ENCODE data around the gene LRCH4. TPM values are rescaled to one million over a fixed set of nuclear protein-coding genes. Genes with fewer than 3 reads are reported as not detected.

The LRCH4 gene
- total RNA-seq, 1 experiment from 2014 or later = 42.4 TPM

DNA sequence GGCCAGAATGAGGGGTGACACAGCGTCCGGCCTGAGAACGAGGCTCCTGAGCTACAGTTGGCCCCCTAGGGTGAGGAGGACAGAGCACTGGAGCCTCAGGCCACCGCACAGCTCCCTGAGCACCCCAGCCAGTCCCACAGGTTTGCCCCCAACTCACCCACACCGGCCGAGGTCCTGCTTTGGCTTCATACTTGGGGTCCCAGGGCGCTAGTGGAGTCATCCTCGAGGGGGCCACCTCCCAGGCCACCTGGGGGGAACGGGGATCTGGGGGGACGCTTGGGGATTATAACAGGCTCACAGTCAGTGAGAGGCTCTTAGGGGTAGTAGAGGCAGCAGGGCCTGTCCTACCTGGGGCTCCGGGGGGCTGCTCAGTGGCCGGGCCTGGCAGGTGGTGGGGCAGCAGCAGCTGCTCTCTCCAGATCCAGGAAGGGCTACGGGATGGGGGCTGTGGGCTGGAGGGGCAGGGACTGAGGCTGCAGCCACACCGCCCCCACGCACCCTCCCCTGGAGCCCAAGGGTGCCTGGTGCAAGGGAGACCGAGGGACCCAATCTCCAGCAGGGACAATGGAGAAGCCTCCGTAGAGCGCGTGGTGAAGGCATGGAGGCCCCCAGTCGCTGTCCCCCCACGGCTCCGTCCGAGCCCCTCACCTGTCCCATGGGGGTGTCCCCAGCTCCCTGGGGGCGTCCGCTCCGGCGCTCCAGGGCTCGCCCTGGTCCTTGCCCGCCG lies 12.8 kb downstream of the LRCH4 start:
- ChIA-PET POLR2A (ENCODE audit: low non-redundant PET) (no interaction called here), CTCF (interaction anchor here (0.6 kb wide), 1 partner anchor 9 kb away, joined by 5 read pairs; no protein-coding TSS in a partner anchor)
- no peak for TF ChIP-seq CTCF (conservative IDR thresholded peaks at IDR 0.05; ENCODE audit: low read depth, low read length)
- TF ChIP-seq EZH2 (IDR thresholded peaks at IDR 0.05; ENCODE audit: borderline replicate concordance, low read depth, low read length, poor library complexity, severe bottlenecking) = no peak
- H3K36me3 ChIP-seq (ENCODE audit: insufficient read depth, low read length, poor library complexity, severe bottlenecking) = peaks cover 7% of the 10 kb centered on the region
- H3K4me1 ChIP-seq (ENCODE audit: insufficient read depth, low read length, poor library complexity, severe bottlenecking) = peaks cover 14% of the 10 kb centered on the region
- no peaks in the 10 kb centered on the region for H3K9me3 ChIP-seq (ENCODE audit: low read depth, low read length, poor library complexity, severe bottlenecking)
- BruUV-seq (replicated peaks) = no TSS peak
- H3K27ac ChIP-seq (ENCODE audit: low read depth, low read length, poor library complexity, severe bottlenecking) = no peak overlapping the region
- no peaks in the 10 kb centered on the region for H3K27me3 ChIP-seq (replicated peaks; ENCODE audit: insufficient read depth, low read depth, low read length, poor library complexity)
- no peak overlapping the region for H3K4me3 ChIP-seq (ENCODE audit: low read depth, low read length, poor library complexity, severe bottlenecking)
- DNase-seq (ENCODE audit: low spot score) = no peak
- intact Hi-C loops (cut with micrococcal nuclease; ENCODE audit: unreplicated experiment) = no loop called here

GRCh38 chr7:100572281-100572948 lies 13.5 kb downstream of the LRCH4 start:
- no TSS peak for BruUV-seq (replicated peaks)
- ChIA-PET POLR2A (ENCODE audit: low non-redundant PET) (no interaction called here), CTCF (no interaction called here)
- Histone ChIP-seq H3K36me3 (ENCODE audit: insufficient read depth, low read length, poor library complexity, severe bottlenecking) (peaks cover 7% of the 10 kb centered on the region), H3K4me3 (ENCODE audit: low read depth, low read length, poor library complexity, severe bottlenecking) (no peak overlapping the region), H3K27me3 (replicated peaks; ENCODE audit: insufficient read depth, low read depth, low read length, poor library complexity) (no peaks in the 10 kb centered on the region), H3K27ac (ENCODE audit: low read depth, low read length, poor library complexity, severe bottlenecking) (no peak overlapping the region), H3K4me1 (ENCODE audit: insufficient read depth, low read length, poor library complexity, severe bottlenecking) (peaks cover 14% of the 10 kb centered on the region), H3K9me3 (ENCODE audit: low read depth, low read length, poor library complexity, severe bottlenecking) (no peaks in the 10 kb centered on the region)
- intact Hi-C loops (cut with micrococcal nuclease; ENCODE audit: unreplicated experiment) = no loop called here
- DNase-seq (ENCODE audit: low spot score) = no peak
- no peak for TF ChIP-seq CTCF (conservative IDR thresholded peaks at IDR 0.05; ENCODE audit: low read depth, low read length)
- TF ChIP-seq EZH2 (IDR thresholded peaks at IDR 0.05; ENCODE audit: borderline replicate concordance, low read depth, low read length, poor library complexity, severe bottlenecking) = no peak

DNA sequence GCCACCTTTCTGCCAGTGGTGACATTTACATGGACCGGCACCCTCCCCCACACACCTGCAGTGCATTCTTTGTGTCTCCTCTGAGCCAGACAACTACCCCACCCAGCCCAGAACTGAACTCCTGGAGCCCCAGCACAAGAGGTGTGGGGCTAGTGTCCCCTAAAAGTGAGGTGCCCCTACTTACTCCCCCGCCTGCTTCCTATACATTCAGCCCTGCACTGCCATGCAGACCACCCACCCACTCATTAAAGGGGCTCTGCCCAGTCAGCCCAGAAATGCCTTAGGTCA lies 14.2 kb downstream of the LRCH4 start:
- DNase-seq (ENCODE audit: low spot score) = no peak
- BruUV-seq (replicated peaks) = no TSS peak
- Histone ChIP-seq H3K4me1 (ENCODE audit: insufficient read depth, low read length, poor library complexity, severe bottlenecking) (peaks cover 14% of the 10 kb centered on the region), H3K27ac (ENCODE audit: low read depth, low read length, poor library complexity, severe bottlenecking) (no peak overlapping the region), H3K27me3 (replicated peaks; ENCODE audit: insufficient read depth, low read depth, low read length, poor library complexity) (no peaks in the 10 kb centered on the region), H3K4me3 (ENCODE audit: low read depth, low read length, poor library complexity, severe bottlenecking) (no peak overlapping the region), H3K9me3 (ENCODE audit: low read depth, low read length, poor library complexity, severe bottlenecking) (no peaks in the 10 kb centered on the region), H3K36me3 (ENCODE audit: insufficient read depth, low read length, poor library complexity, severe bottlenecking) (peaks cover 5% of the 10 kb centered on the region)
- ChIA-PET CTCF (no interaction called here), POLR2A (ENCODE audit: low non-redundant PET) (no interaction called here)
- intact Hi-C loops (cut with micrococcal nuclease; ENCODE audit: unreplicated experiment) = no loop called here
- TF ChIP-seq CTCF (conservative IDR thresholded peaks at IDR 0.05; ENCODE audit: low read depth, low read length) (no peak), EZH2 (IDR thresholded peaks at IDR 0.05; ENCODE audit: borderline replicate concordance, low read depth, low read length, poor library complexity, severe bottlenecking) (no peak)

Data from A673 (cell line).